Measurements from ENCODE around the gene TTR.
A peak's percentile ranks its signal among the peaks of the same experiment; 100 is the strongest.

The TTR gene

DNA sequence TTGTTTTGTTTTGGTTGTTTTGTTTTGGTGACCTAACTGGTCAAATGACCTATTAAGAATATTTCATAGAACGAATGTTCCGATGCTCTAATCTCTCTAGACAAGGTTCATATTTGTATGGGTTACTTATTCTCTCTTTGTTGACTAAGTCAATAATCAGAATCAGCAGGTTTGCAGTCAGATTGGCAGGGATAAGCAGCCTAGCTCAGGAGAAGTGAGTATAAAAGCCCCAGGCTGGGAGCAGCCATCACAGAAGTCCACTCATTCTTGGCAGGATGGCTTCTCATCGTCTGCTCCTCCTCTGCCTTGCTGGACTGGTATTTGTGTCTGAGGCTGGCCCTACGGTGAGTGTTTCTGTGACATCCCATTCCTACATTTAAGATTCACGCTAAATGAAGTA is at the start of gene TTR:
Gene TTR, plus strand, starts transcription at position 250 of the 400 bp plus-strand sequence. Its CDS starts 26 bp downstream, at position 276.
- in situ Hi-C loops (cut with MboI; ENCODE audit: low pct_unique_long_range_greater_than_20kb, low sequenced_read_pairs, unreplicated experiment) = no loop called here
- TF ChIP-seq, protein P1, sequence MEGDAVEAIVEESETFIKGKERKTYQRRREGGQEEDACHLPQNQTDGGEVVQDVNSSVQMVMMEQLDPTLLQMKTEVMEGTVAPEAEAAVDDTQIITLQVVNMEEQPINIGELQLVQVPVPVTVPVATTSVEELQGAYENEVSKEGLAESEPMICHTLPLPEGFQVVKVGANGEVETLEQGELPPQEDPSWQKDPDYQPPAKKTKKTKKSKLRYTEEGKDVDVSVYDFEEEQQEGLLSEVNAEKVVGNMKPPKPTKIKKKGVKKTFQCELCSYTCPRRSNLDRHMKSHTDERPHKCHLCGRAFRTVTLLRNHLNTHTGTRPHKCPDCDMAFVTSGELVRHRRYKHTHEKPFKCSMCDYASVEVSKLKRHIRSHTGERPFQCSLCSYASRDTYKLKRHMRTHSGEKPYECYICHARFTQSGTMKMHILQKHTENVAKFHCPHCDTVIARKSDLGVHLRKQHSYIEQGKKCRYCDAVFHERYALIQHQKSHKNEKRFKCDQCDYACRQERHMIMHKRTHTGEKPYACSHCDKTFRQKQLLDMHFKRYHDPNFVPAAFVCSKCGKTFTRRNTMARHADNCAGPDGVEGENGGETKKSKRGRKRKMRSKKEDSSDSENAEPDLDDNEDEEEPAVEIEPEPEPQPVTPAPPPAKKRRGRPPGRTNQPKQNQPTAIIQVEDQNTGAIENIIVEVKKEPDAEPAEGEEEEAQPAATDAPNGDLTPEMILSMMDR (IDR thresholded peaks at IDR 0.05; ENCODE audit: extremely low read depth, insufficient read depth, missing control alignments) = no peak
- DNase-seq (ENCODE audit: low spot score) = no peak

DNA sequence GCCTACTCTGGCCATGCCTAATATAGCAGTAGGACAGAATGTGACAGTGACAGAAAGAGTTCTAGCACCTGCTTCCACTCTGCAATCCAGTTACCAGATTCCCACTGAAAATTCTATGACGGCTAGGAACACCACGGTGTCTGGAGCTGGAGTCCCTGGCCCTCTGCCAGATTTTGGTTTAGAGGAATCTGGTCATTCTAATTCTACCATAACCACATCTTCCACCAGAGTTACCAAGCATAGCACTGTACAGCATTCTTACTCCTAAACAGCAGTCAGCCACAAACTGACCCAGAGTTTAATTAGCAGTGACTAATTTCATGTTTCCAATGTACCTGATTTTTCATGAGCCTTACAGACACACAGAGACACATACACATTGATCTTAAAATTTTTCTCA is 45.2 kb upstream of the TTR start:
- TF ChIP-seq, protein P1 (IDR thresholded peaks at IDR 0.05; ENCODE audit: extremely low read depth, insufficient read depth, missing control alignments) = no peak
- no peak for DNase-seq (ENCODE audit: low spot score)
- in situ Hi-C loops (cut with MboI; ENCODE audit: low pct_unique_long_range_greater_than_20kb, low sequenced_read_pairs, unreplicated experiment) = no loop called here

DNA sequence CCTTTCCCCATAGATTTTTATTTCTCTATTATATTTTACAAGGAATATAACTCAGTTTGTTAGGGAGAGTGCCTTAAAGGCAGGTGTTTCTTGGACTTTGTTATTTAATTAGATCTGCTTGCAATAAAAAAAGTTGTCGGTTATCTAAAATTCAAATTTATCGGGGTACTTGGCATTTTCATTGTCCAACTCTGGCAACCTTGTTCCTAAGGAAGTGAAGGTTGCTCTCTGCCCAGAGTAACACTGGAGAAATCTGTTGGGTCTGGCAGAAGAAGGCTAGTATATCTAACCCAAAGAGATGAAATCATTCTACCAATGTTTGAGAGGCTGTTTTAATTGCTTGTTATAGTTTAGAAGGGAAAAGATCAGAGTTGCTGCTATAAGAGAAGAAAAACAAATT is 42.8 kb upstream of the TTR start:
- no peak for DNase-seq (ENCODE audit: low spot score)
- in situ Hi-C loops (cut with MboI; ENCODE audit: low pct_unique_long_range_greater_than_20kb, low sequenced_read_pairs, unreplicated experiment) = no loop called here
- TF ChIP-seq, protein P1 (IDR thresholded peaks at IDR 0.05; ENCODE audit: extremely low read depth, insufficient read depth, missing control alignments) = no peak

DNA sequence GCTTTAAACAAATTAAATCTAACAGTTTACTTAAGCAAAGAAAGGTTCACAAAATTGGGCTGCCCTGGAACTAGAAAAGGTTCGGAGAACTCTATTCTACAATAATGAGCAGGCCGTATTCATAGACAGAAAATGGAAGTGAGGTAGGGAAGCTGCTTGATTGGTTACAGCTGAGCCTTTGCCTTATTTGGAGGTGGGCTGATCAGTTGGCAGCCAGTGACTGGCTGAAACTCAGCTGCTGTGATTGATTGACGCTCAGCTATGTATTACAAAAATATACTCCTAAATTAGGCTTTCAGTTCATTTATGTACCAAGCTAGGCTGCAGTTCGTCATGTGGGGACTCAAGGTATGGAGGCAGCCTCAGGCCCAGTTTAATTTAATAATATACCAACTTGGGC is 42.3 kb upstream of the TTR start:
- in situ Hi-C loops (cut with MboI; ENCODE audit: low pct_unique_long_range_greater_than_20kb, low sequenced_read_pairs, unreplicated experiment) = no loop called here
- no peak for DNase-seq (ENCODE audit: low spot score)
- TF ChIP-seq, protein P1 (IDR thresholded peaks at IDR 0.05; ENCODE audit: extremely low read depth, insufficient read depth, missing control alignments) = no peak

DNA sequence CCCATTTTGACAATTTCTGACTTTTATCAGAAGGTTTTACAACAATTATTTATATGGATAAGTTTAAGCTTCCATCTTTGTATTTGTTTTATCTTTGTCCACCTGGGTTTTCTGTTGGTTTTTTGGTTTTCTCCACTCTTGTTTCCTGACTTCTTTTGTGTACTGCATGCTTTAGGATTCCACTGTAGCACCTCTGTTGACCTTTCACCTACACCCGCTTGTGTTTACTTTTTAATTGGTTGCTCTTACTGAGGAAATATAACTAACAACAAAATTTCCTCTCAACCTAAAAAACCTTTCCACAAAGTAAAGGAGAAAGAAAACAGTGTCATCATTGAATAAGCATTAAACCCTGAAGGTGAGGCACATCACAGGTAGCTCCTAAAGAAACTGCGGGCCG is 39.8 kb upstream of the TTR start:
- no peak for DNase-seq (ENCODE audit: low spot score)
- in situ Hi-C loops (cut with MboI; ENCODE audit: low pct_unique_long_range_greater_than_20kb, low sequenced_read_pairs, unreplicated experiment) = loop anchor here (10.0 kb wide), 2 partner anchors 173 to 273 kb away; no protein-coding TSS in a partner anchor
- TF ChIP-seq, protein P1 (IDR thresholded peaks at IDR 0.05; ENCODE audit: extremely low read depth, insufficient read depth, missing control alignments) = no peak

DNA sequence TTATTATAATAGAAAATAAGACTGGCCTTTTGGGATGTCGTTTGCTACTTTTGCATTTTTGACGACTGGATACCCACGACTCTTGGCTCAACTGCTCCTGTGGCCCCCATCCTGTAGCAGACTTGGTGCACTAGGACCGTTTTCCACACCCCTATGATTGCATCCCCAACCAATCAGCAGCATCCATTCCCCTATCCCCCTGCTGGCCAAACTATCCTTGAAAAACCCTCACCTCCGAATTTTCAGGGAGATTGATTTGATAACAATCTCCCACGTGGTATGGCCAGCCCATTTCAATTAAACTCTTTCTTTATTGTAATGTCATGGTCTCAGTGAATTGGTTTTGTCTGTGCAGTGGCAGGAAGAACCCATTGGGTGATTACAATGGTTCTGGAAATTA is 37.9 kb upstream of the TTR start:
- in situ Hi-C loops (cut with MboI; ENCODE audit: low pct_unique_long_range_greater_than_20kb, low sequenced_read_pairs, unreplicated experiment) = loop anchor here (10.0 kb wide), 2 partner anchors 171 to 271 kb away; no protein-coding TSS in a partner anchor
- TF ChIP-seq, protein P1 (IDR thresholded peaks at IDR 0.05; ENCODE audit: extremely low read depth, insufficient read depth, missing control alignments) = peak; percentile 2
- DNase-seq (ENCODE audit: low spot score) = no peak

DNA sequence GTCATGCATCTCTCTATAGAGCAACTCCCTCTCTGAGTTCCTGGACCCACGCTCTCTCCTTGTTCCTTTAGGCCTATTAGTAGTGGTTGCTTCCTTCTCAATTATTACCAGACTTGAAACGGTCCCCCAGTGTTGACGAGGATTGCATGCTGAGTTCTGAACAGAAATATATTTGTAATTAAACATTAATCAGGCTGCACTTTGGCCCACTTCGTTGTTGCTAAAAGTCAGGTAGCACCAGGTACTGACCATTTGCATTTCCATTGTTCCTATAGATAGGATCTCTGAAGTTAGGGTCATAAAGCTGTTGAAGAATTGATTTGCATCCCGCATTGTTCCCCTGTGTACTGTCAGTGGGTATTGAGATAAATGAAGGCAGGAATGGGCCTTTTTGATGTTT is 36.9 kb upstream of the TTR start:
- in situ Hi-C loops (cut with MboI; ENCODE audit: low pct_unique_long_range_greater_than_20kb, low sequenced_read_pairs, unreplicated experiment) = loop anchor here (10.0 kb wide), 2 partner anchors 170 to 270 kb away; no protein-coding TSS in a partner anchor
- DNase-seq (ENCODE audit: low spot score) = no peak
- TF ChIP-seq, protein P1 (IDR thresholded peaks at IDR 0.05; ENCODE audit: extremely low read depth, insufficient read depth, missing control alignments) = no peak

Measured in GM13977 (cell line).